ENCODE measurements around the gene PCDHGA8. TPM values are rescaled to one million over a fixed set of nuclear protein-coding genes. Genes with fewer than 3 reads are reported as not detected.

Gene PCDHGA8
- polyA plus RNA-seq, 1 of the 3 experiments (the other 2 are of a cell fraction): 0.12 TPM

- TF ChIP-seq USF2 (IDR thresholded peaks at IDR 0.05; ENCODE audit: borderline replicate concordance, low read depth, low read length) (no peak), RAD21 (IDR thresholded peaks at IDR 0.05; ENCODE audit: low read length) (no peak), MEF2A (IDR thresholded peaks at IDR 0.05; ENCODE audit: borderline replicate concordance, low read depth) (no peak), FOSL2 (IDR thresholded peaks at IDR 0.05; ENCODE audit: borderline replicate concordance, low read depth) (no peak), CTCF (IDR thresholded peaks at IDR 0.05) (no peak), YY1 (IDR thresholded peaks at IDR 0.05; ENCODE audit: low read depth) (no peak), SMC3 (IDR thresholded peaks at IDR 0.05; ENCODE audit: low read depth, low read length) (no peak)
These were observed 6.2 kb downstream of the PCDHGA8 start (continued) for GRCh38 chr5:141398608-141399007.

GRCh38 chr5:141399555-141400258 lies 7.3 kb downstream of the PCDHGA8 start:
- CTCF ChIA-PET: no interaction called here
- H3K9me2 ChIP-seq: no peaks in the 10 kb centered on the region
- no peak overlapping the region for H3K9ac ChIP-seq
- WGBS (ENCODE audit: low lambda C conversion rate): 84% methylated on average over 58 of the region's 61 CpGs
- peaks cover 7% of the 10 kb centered on the region; the same call in 1 of the 2 replicates for H3K9me3 ChIP-seq
- H3K36me3 ChIP-seq (replicated peaks in 1 of 2; ENCODE audit: control insufficient read depth in 1 of 2, insufficient read depth in 2 of 2, low read length in 1 of 2): no peaks in the 10 kb centered on the region
- no peaks in the 10 kb centered on the region for H3K27me3 ChIP-seq (ENCODE audit: insufficient read depth)
- H3K79me2 ChIP-seq (ENCODE audit: insufficient read depth): no peaks in the 10 kb centered on the region; the same call in 1 of the 2 replicates
- no peak overlapping the region; a peak in 1 of 4 replicates for H3K4me3 ChIP-seq (ENCODE audit: low read depth in 2 of 2, low read length in 1 of 2)
- DNase-seq: no peak
- no peaks in the 10 kb centered on the region for H3K4me1 ChIP-seq (ENCODE audit: control insufficient read depth in 1 of 2, insufficient read depth in 2 of 2, low read depth in 1 of 2, low read length in 1 of 2)
- POLR2A ChIA-PET: no interaction called here
- no peaks in the 10 kb centered on the region for H3F3A ChIP-seq (replicated peaks; ENCODE audit: insufficient read depth)
- H4K20me1 ChIP-seq (ENCODE audit: insufficient read depth): no peaks in the 10 kb centered on the region
- no peak overlapping the region for H2AFZ ChIP-seq (ENCODE audit: low read depth)
- H3K27ac ChIP-seq (ENCODE audit: low read depth in 2 of 2, low read length in 1 of 2): no peak overlapping the region
- H3K4me2 ChIP-seq: no peak overlapping the region
- TF ChIP-seq TAF1 (IDR thresholded peaks at IDR 0.05; ENCODE audit: borderline replicate concordance, low read depth, low read length) (no peak), MEF2A (IDR thresholded peaks at IDR 0.05; ENCODE audit: borderline replicate concordance, low read depth) (no peak), USF1 (IDR thresholded peaks at IDR 0.05; ENCODE audit: borderline replicate concordance, low read depth) (no peak), RFX5 (IDR thresholded peaks at IDR 0.05; ENCODE audit: low read length) (no peak), FOXJ3 (CRISPR knock-in tag; IDR thresholded peaks at IDR 0.05) (no peak), TEAD4 (IDR thresholded peaks at IDR 0.05; ENCODE audit: borderline replicate concordance, insufficient read depth) (no peak), NRF1 (IDR thresholded peaks at IDR 0.05; ENCODE audit: low read depth, low read length) (no peak)
